Astrocyte of the cerebellum (primary cell): ENCODE measurements around the gene IGHMBP2.
"Not testable (repeated sequence)": the region's sequence is repeated elsewhere in the genome, so short reads cannot be mapped to it uniquely, and the experiment has no call there.

Experiments
- DNase-seq: peaks from one replicate; pipeline ENCODE4 v3.0.0-alpha.2; 2011; ENCODE audit warnings: low read depth
- H3K4me3 ChIP-seq: 2 replicates; pipeline ENCODE4 v1.5.1; 2011; ENCODE audit warnings: mild to moderate bottlenecking, low read depth, low read length, moderate library complexity
- CTCF ChIP-seq: IDR thresholded peaks from 2 replicates; pipeline ENCODE4 v1.5.1; 2012; ENCODE audit warnings: low read length, low read depth, moderate library complexity, mild to moderate bottlenecking; ENCODE audit errors: missing control alignments
- in situ Hi-C: cut with HindIII; loops from 2 replicates; pipeline ENCODE4 v1.10.0; 2017; ENCODE audit warnings: low sequenced_read_pairs

Gene IGHMBP2

GRCh38 chr11:68966894-68967780 lies 63.4 kb downstream of the IGHMBP2 start:
- no peak for DNase-seq
- in situ Hi-C loops = no loop called here
- no peak overlapping the region for H3K4me3 ChIP-seq
- TF ChIP-seq CTCF = no peak

GRCh38 chr11:68968306-68969250 lies 64.9 kb downstream of the IGHMBP2 start:
- no peak overlapping the region for H3K4me3 ChIP-seq
- no peak for TF ChIP-seq CTCF
- DNase-seq = no peak
- in situ Hi-C loops = no loop called here

- no peak overlapping the region for H3K4me3 ChIP-seq
- in situ Hi-C loops = no loop called here
- TF ChIP-seq CTCF = no peak
- no peak for DNase-seq
Observed at GRCh38 chr11:68969386-68969785, 65.7 kb downstream of the IGHMBP2 start.

- no peak overlapping the region for H3K4me3 ChIP-seq
- in situ Hi-C loops = no loop called here
- TF ChIP-seq CTCF = no peak
- no peak for DNase-seq
Observed at GRCh38 chr11:68970921-68971636, 67.4 kb downstream of the IGHMBP2 start.

GRCh38 chr11:68973219-68973618 lies 69.5 kb downstream of the IGHMBP2 start:
- in situ Hi-C loops = no loop called here
- H3K4me3 ChIP-seq = no peak overlapping the region
- no peak for TF ChIP-seq CTCF
- no peak for DNase-seq

GRCh38 chr11:68973706-68974105 lies 70.0 kb downstream of the IGHMBP2 start:
- H3K4me3 ChIP-seq, in situ Hi-C loops, DNase-seq: not testable (repeated sequence)
